Activated naive CD4-positive, alpha-beta T cell treated with anti-CD3 and anti-CD28 coated beads, Interleukin-2, amount 50 U/mL, for 16 hours (primary cell): ENCODE measurements around the gene MAP3K4.
"Not testable (repeated sequence)": the region's sequence is repeated elsewhere in the genome, so short reads cannot be mapped to it uniquely, and the experiment has no call there.

Experiments
- DNase-seq: peaks from one replicate; pipeline ENCODE4 v3.0.0-alpha.2; 2020

The MAP3K4 gene

GRCh38 chr6:161091972-161092701 lies 100.6 kb downstream of the MAP3K4 start:
- no peak for DNase-seq

- no peak for DNase-seq
Measured at GRCh38 chr6:161094955-161095354, 103.4 kb downstream of the MAP3K4 start.

- DNase-seq: no peak
Measured at GRCh38 chr6:161095916-161096315, 104.3 kb downstream of the MAP3K4 start.

- no peak for DNase-seq
Measured at GRCh38 chr6:161100072-161100471, 108.5 kb downstream of the MAP3K4 start.

GRCh38 chr6:161101517-161101916 lies 109.9 kb downstream of the MAP3K4 start:
- DNase-seq: no peak

- DNase-seq: no peak
Measured at GRCh38 chr6:161103475-161103874, 111.9 kb downstream of the MAP3K4 start.

- DNase-seq: no peak
Measured at GRCh38 chr6:161104966-161105365, 113.4 kb downstream of the MAP3K4 start.

- DNase-seq: no peak
Measured at GRCh38 chr6:161105408-161105807, 113.8 kb downstream of the MAP3K4 start.

GRCh38 chr6:161107779-161108730 lies 116.5 kb downstream of the MAP3K4 start:
- no peak for DNase-seq

- no peak for DNase-seq
Measured at GRCh38 chr6:161108916-161109315, 117.3 kb downstream of the MAP3K4 start.

GRCh38 chr6:161109366-161109765 lies 117.8 kb downstream of the MAP3K4 start:
- DNase-seq: no peak

GRCh38 chr6:161110028-161110779 lies 118.6 kb downstream of the MAP3K4 start:
- no peak for DNase-seq

- no peak for DNase-seq
Measured at GRCh38 chr6:161111261-161111660, 119.7 kb downstream of the MAP3K4 start.

- no peak for DNase-seq
Measured at GRCh38 chr6:161115468-161115867, 123.9 kb downstream of the MAP3K4 start.

- no peak for DNase-seq
Measured at GRCh38 chr6:161116554-161116953, 125.0 kb downstream of the MAP3K4 start.

GRCh38 chr6:161117308-161117707 lies 125.7 kb downstream of the MAP3K4 start:
- DNase-seq: no peak

GRCh38 chr6:161117942-161118341 lies 126.4 kb downstream of the MAP3K4 start:
- DNase-seq: no peak

GRCh38 chr6:161123319-161123718 lies 131.8 kb downstream of the MAP3K4 start:
- not testable (repeated sequence) for DNase-seq

GRCh38 chr6:161125591-161125990 lies 134.0 kb downstream of the MAP3K4 start:
- no peak for DNase-seq

- no peak for DNase-seq
Measured at GRCh38 chr6:161127071-161127740, 135.6 kb downstream of the MAP3K4 start.

GRCh38 chr6:161128230-161128629 lies 136.7 kb downstream of the MAP3K4 start:
- DNase-seq: no peak

- DNase-seq: no peak
Measured at GRCh38 chr6:161128680-161129196, 137.2 kb downstream of the MAP3K4 start.
